Activated naive CD8-positive, alpha-beta T cell (primary cell): ENCODE results near the gene COL6A2.
A peak's percentile ranks its signal among the peaks of the same experiment; 100 is the strongest.
"Not testable (repeated sequence)": the region's sequence is repeated elsewhere in the genome, so short reads cannot be mapped to it uniquely, and the experiment has no call there.

ENCODE experiments used
- H3K27ac Mint-ChIP-seq: one replicate; pipeline ENCODE4 v1.8.0; 2021; ENCODE audit warnings: mixed read lengths
- H3K27me3 Mint-ChIP-seq: one replicate; pipeline ENCODE4 v1.8.0; 2021; ENCODE audit warnings: mixed read lengths
- H3K36me3 Mint-ChIP-seq: one replicate; pipeline ENCODE4 v1.8.0; 2021; ENCODE audit warnings: mixed read lengths
- H3K4me1 Mint-ChIP-seq: one replicate; pipeline ENCODE4 v1.8.0; 2021; ENCODE audit warnings: low read depth, mixed read lengths
- H3K4me3 Mint-ChIP-seq: one replicate; pipeline ENCODE4 v1.8.0; 2021; ENCODE audit warnings: mild to moderate bottlenecking, mixed read lengths
- H3K9me3 Mint-ChIP-seq: one replicate; pipeline ENCODE4 v1.8.0; 2021; ENCODE audit warnings: low read depth, mixed read lengths

Gene COL6A2

GRCh38 chr21:46159841-46160656 is 62.1 kb downstream of the COL6A2 start:
- Mint-ChIP-seq H3K4me1 (no peaks in the 10 kb centered on the region), H3K27ac (no peak overlapping the region), H3K36me3 (peaks cover 2% of the 10 kb centered on the region)

GRCh38 chr21:46160657-46160906 is 62.7 kb downstream of the COL6A2 start:
- H3K9me3 Mint-ChIP-seq, result no peaks in the 10 kb centered on the region
- no peak overlapping the region for H3K4me3 Mint-ChIP-seq
- H3K4me1 Mint-ChIP-seq, result no peaks in the 10 kb centered on the region
- no peak overlapping the region for H3K27ac Mint-ChIP-seq
- no peaks in the 10 kb centered on the region for H3K27me3 Mint-ChIP-seq
- peaks cover 2% of the 10 kb centered on the region for H3K36me3 Mint-ChIP-seq

More at GRCh38 chr21:46159841-46160656, 62.1 kb downstream of the COL6A2 start:
- no peak overlapping the region for H3K4me3 Mint-ChIP-seq
- no peaks in the 10 kb centered on the region for H3K9me3 Mint-ChIP-seq
- H3K27me3 Mint-ChIP-seq, result no peaks in the 10 kb centered on the region

GRCh38 chr21:46160907-46161632 is 63.2 kb downstream of the COL6A2 start:
- H3K27me3 Mint-ChIP-seq, result no peaks in the 10 kb centered on the region
- no peak overlapping the region for H3K27ac Mint-ChIP-seq
- H3K36me3 Mint-ChIP-seq, result peaks cover 2% of the 10 kb centered on the region

GRCh38 chr21:46161633-46162592 is 64.0 kb downstream of the COL6A2 start:
- Mint-ChIP-seq H3K4me1 (no peaks in the 10 kb centered on the region), H3K27me3 (no peaks in the 10 kb centered on the region), H3K36me3 (peaks cover 2% of the 10 kb centered on the region), H3K4me3 (no peak overlapping the region), H3K9me3 (no peaks in the 10 kb centered on the region), H3K27ac (no peak overlapping the region)

More at GRCh38 chr21:46160907-46161632, 63.2 kb downstream of the COL6A2 start:
- no peak overlapping the region for H3K4me3 Mint-ChIP-seq
- no peaks in the 10 kb centered on the region for H3K4me1 Mint-ChIP-seq
- H3K9me3 Mint-ChIP-seq, result no peaks in the 10 kb centered on the region

- H3K36me3 Mint-ChIP-seq, result peaks cover 2% of the 10 kb centered on the region
- no peak overlapping the region for H3K4me3 Mint-ChIP-seq
- H3K9me3 Mint-ChIP-seq, result no peaks in the 10 kb centered on the region
- no peak overlapping the region for H3K27ac Mint-ChIP-seq
- H3K4me1 Mint-ChIP-seq, result no peaks in the 10 kb centered on the region
- no peaks in the 10 kb centered on the region for H3K27me3 Mint-ChIP-seq
Measured at GRCh38 chr21:46163380-46163779, 65.5 kb downstream of the COL6A2 start.

GRCh38 chr21:46165098-46165497 is 67.2 kb downstream of the COL6A2 start:
- H3K27ac Mint-ChIP-seq, result no peak overlapping the region
- H3K9me3 Mint-ChIP-seq, result no peaks in the 10 kb centered on the region
- H3K4me1 Mint-ChIP-seq, result no peaks in the 10 kb centered on the region
- H3K27me3 Mint-ChIP-seq, result no peaks in the 10 kb centered on the region
- H3K4me3 Mint-ChIP-seq, result no peak overlapping the region
- H3K36me3 Mint-ChIP-seq, result peaks cover 2% of the 10 kb centered on the region

- Mint-ChIP-seq H3K36me3 (no peaks in the 10 kb centered on the region), H3K4me3 (no peak overlapping the region), H3K4me1 (peaks cover 6% of the 10 kb centered on the region), H3K27me3 (no peaks in the 10 kb centered on the region), H3K27ac (no peak overlapping the region), H3K9me3 (no peaks in the 10 kb centered on the region)
Measured at GRCh38 chr21:46168238-46168637, 70.3 kb downstream of the COL6A2 start.

GRCh38 chr21:46168659-46169386 is 70.9 kb downstream of the COL6A2 start:
- Mint-ChIP-seq H3K27ac (no peak overlapping the region), H3K36me3 (no peaks in the 10 kb centered on the region), H3K4me1 (peaks cover 6% of the 10 kb centered on the region), H3K27me3 (no peaks in the 10 kb centered on the region), H3K9me3 (no peaks in the 10 kb centered on the region), H3K4me3 (no peak overlapping the region)

GRCh38 chr21:46170436-46171193 is 72.7 kb downstream of the COL6A2 start:
- H3K9me3 Mint-ChIP-seq, H3K4me1 Mint-ChIP-seq, H3K36me3 Mint-ChIP-seq, H3K27me3 Mint-ChIP-seq, H3K4me3 Mint-ChIP-seq: not testable (repeated sequence)
- peak overlapping the region; percentile 75 for H3K27ac Mint-ChIP-seq

- no peak overlapping the region for H3K27ac Mint-ChIP-seq
- peaks cover 8% of the 10 kb centered on the region for H3K36me3 Mint-ChIP-seq
- H3K27me3 Mint-ChIP-seq, result no peaks in the 10 kb centered on the region
- peaks cover 9% of the 10 kb centered on the region for H3K9me3 Mint-ChIP-seq
- no peak overlapping the region for H3K4me3 Mint-ChIP-seq
- H3K4me1 Mint-ChIP-seq, result peaks cover 6% of the 10 kb centered on the region
Measured at GRCh38 chr21:46171585-46171984, 73.7 kb downstream of the COL6A2 start.

- Mint-ChIP-seq H3K9me3 (peaks cover 14% of the 10 kb centered on the region), H3K4me1 (peaks cover 6% of the 10 kb centered on the region), H3K27me3 (no peaks in the 10 kb centered on the region), H3K36me3 (peaks cover 8% of the 10 kb centered on the region), H3K27ac (no peak overlapping the region), H3K4me3 (no peak overlapping the region)
Measured at GRCh38 chr21:46171996-46172862, 74.3 kb downstream of the COL6A2 start.

- Mint-ChIP-seq H3K36me3 (peaks cover 8% of the 10 kb centered on the region), H3K9me3 (peaks cover 14% of the 10 kb centered on the region), H3K27ac (peak overlapping the region; percentile 54), H3K4me1 (peaks cover 6% of the 10 kb centered on the region), H3K4me3 (no peak overlapping the region), H3K27me3 (no peaks in the 10 kb centered on the region)
Measured at GRCh38 chr21:46172863-46173528, 75.1 kb downstream of the COL6A2 start.

- H3K4me3 Mint-ChIP-seq, result no peak overlapping the region
- peaks cover 6% of the 10 kb centered on the region for H3K4me1 Mint-ChIP-seq
- H3K27me3 Mint-ChIP-seq, result no peaks in the 10 kb centered on the region
- peak overlapping the region; percentile 54 for H3K27ac Mint-ChIP-seq
- peaks cover 14% of the 10 kb centered on the region for H3K9me3 Mint-ChIP-seq
- H3K36me3 Mint-ChIP-seq, result peaks cover 8% of the 10 kb centered on the region
Measured at GRCh38 chr21:46173573-46173972, 75.7 kb downstream of the COL6A2 start.
